PC-3 (cell line): ENCODE measurements around the gene MIB1.

Experiments
- EZH2 ChIP-seq: fragments of 300-600 bp; sonication (generic); IDR thresholded peaks from one replicate; pipeline ENCODE4 v1.6.1; 2017; ENCODE audit warnings: antibody characterized with exemption, mild to moderate bottlenecking, low read length; ENCODE audit not compliant: unreplicated experiment
- TF ChIP-seq, protein P1 (sequence below): fragments of 300-600 bp; sonication (generic); conservative IDR thresholded peaks from 2 replicates; pipeline ENCODE4 v1.5.1; 2017; ENCODE audit warnings: antibody characterized with exemption, low read depth, mild to moderate bottlenecking, low read length

- TF ChIP-seq, protein P1, sequence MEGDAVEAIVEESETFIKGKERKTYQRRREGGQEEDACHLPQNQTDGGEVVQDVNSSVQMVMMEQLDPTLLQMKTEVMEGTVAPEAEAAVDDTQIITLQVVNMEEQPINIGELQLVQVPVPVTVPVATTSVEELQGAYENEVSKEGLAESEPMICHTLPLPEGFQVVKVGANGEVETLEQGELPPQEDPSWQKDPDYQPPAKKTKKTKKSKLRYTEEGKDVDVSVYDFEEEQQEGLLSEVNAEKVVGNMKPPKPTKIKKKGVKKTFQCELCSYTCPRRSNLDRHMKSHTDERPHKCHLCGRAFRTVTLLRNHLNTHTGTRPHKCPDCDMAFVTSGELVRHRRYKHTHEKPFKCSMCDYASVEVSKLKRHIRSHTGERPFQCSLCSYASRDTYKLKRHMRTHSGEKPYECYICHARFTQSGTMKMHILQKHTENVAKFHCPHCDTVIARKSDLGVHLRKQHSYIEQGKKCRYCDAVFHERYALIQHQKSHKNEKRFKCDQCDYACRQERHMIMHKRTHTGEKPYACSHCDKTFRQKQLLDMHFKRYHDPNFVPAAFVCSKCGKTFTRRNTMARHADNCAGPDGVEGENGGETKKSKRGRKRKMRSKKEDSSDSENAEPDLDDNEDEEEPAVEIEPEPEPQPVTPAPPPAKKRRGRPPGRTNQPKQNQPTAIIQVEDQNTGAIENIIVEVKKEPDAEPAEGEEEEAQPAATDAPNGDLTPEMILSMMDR = no peak
- no peak for TF ChIP-seq EZH2
Measured at GRCh38 chr18:21743166-21743832, 2.7 kb downstream of the MIB1 start.
